ENCODE data around the gene SMIM41. TPM values are rescaled to one million over a fixed set of nuclear protein-coding genes. Genes with fewer than 3 reads are reported as not detected.
"Not testable (repeated sequence)": the region's sequence is repeated elsewhere in the genome, so short reads cannot be mapped to it uniquely, and the experiment has no call there.

Gene SMIM41
- total RNA-seq, 4 donors from 2014 or later = 0.64 to 1.5 (median 0.80) TPM; not detected in 1

DNA sequence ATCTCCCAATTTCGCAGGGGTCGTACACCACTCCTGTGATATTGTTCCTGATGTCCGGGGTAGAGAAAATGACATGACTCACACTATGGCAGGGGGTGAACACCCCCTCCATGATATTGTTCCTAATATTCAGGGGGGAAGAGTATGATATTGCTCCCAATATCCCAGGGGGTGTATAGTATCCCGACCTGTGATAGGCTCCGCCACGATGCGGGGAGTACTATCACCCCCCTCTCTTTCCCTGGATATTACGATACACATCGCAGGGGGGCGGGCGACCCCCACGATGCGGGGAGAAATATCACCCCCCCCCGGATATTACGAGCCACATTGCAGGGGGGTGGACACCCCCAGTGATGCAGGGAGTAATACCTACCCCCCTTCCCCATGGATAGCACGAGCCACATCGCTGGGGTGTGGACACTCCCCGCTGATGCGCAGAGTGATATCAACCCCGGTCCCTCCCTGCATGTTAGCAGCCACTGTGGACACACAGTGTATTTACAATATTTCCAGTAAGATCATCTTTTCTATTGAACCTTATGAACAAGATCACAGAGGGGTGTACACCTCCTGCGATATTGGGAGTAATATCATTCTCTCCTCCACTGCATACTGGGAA is 17.7 kb downstream of the SMIM41 start:
- Histone ChIP-seq H3K4me3 (no peak overlapping the region), H3K27ac (no peak overlapping the region), H3K4me1 (peaks cover 0 to 4% (median 0%) of the 10 kb centered on the region in 4 donors), H3K27me3 (peaks cover 6% of the 10 kb centered on the region), H3K9me3 (no peaks in the 10 kb centered on the region), H3K36me3 (no peaks in the 10 kb centered on the region)
- no peak for DNase-seq
- intact Hi-C loops (cut with DNase I; ENCODE audit: low total_unique reads) = no loop called here
- in situ Hi-C loops (cut with MboI; ENCODE audit: low pct_ligation_motif_present in 1 of 4, low pct_unique_long_range_greater_than_20kb in 1 of 4, low sequenced_read_pairs in 3 of 4) = no loop called here
- no peak for TF ChIP-seq EP300 (IDR thresholded peaks at IDR 0.05; ENCODE audit: low read depth)
- no peak for TF ChIP-seq POLR2AphosphoS5 (IDR thresholded peaks at IDR 0.05)
- TF ChIP-seq, protein P1, sequence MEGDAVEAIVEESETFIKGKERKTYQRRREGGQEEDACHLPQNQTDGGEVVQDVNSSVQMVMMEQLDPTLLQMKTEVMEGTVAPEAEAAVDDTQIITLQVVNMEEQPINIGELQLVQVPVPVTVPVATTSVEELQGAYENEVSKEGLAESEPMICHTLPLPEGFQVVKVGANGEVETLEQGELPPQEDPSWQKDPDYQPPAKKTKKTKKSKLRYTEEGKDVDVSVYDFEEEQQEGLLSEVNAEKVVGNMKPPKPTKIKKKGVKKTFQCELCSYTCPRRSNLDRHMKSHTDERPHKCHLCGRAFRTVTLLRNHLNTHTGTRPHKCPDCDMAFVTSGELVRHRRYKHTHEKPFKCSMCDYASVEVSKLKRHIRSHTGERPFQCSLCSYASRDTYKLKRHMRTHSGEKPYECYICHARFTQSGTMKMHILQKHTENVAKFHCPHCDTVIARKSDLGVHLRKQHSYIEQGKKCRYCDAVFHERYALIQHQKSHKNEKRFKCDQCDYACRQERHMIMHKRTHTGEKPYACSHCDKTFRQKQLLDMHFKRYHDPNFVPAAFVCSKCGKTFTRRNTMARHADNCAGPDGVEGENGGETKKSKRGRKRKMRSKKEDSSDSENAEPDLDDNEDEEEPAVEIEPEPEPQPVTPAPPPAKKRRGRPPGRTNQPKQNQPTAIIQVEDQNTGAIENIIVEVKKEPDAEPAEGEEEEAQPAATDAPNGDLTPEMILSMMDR (IDR thresholded peaks at IDR 0.05) = no peak
- 77 to 100% methylated on average over 4 to 21 of the region's 21 CpGs for WGBS, 2 donors (ENCODE audit: low coverage in 1 of 2)

DNA sequence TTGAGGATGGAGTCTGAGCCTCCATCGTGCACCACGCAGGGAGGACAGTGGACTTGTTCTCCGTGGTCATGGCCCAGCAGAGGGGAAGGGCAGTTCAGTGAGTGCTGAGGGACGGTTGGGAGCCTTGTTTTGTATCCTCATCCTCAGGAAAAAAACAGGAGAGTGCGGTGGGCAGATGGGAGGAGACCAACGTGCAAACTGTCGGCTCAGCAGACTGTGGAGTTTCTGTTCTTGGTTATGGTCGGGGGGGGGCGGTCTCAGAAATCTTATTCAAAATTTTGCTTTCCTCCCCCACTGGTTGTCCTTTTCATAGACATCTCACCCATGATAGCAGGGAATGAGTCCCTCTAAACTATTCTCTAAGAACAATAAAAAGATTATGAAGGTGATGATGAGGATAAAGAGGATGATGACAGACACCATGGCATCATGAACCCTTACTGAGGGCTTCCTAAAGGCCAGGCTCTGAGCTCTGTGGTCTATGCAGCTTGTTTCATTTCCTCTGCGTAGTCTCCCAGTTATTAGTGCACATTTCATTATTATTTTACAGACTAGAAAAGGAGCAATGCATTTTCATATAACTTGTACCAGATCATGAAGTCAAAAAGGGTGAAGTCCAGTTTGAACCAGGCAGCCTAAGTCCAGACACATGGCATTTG is 25.1 kb downstream of the SMIM41 start:
- H3K9me3 ChIP-seq; H3K4me1 ChIP-seq; H3K36me3 ChIP-seq; DNase-seq; in situ Hi-C loops (cut with MboI; ENCODE audit: low pct_ligation_motif_present in 1 of 4, low pct_unique_long_range_greater_than_20kb in 1 of 4, low sequenced_read_pairs in 3 of 4); intact Hi-C loops (cut with DNase I; ENCODE audit: low total_unique reads); H3K27ac ChIP-seq; H3K4me3 ChIP-seq: not testable (repeated sequence)
- H3K27me3 ChIP-seq = peaks cover 11% of the 10 kb centered on the region
- 65 to 85% methylated on average over 5 to 10 of the region's 10 CpGs for WGBS, 2 donors (ENCODE audit: low coverage in 1 of 2)

DNA sequence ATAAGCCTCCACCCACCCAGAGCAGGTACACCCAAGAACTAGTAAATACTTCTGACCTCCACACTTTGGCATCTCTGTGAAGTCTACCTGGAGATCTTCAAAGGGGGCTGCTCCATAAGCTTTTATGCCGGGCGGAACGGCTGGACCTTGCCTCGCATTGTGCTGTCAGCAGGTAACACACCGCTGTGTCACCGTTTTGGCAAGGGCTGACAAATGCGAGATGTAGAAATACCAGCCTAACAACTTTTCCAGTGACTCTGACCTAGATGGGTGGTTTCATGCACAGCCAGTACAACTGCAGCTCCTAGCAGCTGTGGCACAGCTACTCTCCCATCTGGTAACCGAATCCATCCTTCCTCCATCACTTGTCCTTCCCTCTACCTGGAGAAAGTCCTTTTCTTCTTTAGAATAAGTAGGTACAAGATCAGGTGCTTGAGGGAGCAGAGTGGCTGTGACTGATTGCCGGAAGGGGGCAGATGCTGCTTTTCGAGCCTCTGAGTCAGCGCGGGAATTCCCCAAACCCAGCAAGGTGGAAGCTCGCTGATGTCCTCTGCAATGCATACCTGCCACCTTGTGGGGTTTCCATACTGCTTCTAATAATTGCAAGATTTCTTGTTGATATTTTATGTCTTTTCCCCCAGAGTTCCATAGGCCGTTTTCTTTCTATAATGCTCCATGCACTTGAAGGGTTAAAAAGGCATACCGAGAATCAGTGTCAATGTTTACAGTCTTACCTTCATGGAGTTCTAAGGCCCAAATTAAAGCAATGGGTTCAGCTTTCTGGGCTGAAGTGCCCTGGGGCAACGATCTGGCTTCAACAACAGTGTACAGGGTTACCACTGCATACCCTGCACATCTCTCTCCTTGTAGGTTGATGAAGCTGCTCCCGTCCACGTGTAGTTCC is 37.0 kb downstream of the SMIM41 start:
- intact Hi-C loops (cut with DNase I; ENCODE audit: low total_unique reads); H3K4me3 ChIP-seq; in situ Hi-C loops (cut with MboI; ENCODE audit: low pct_ligation_motif_present in 1 of 4, low pct_unique_long_range_greater_than_20kb in 1 of 4, low sequenced_read_pairs in 3 of 4); H3K27ac ChIP-seq; H3K27me3 ChIP-seq; H3K36me3 ChIP-seq; H3K9me3 ChIP-seq: not testable (repeated sequence)
- H3K4me1 ChIP-seq = peaks cover 4 to 21% (median 9%) of the 10 kb centered on the region in 4 donors
- TF ChIP-seq POLR2AphosphoS5 (IDR thresholded peaks at IDR 0.05) = peak in 1 of 3 donors; percentile 35
- TF ChIP-seq, protein P1 (IDR thresholded peaks at IDR 0.05) = peak in 3 of 5 experiments; percentile 25 to 51 (median 31)
- 19 to 42% methylated on average over 6 to 18 of the region's 18 CpGs for WGBS, 2 donors (ENCODE audit: low coverage in 1 of 2)
- DNase-seq = peak; percentile 72

DNA sequence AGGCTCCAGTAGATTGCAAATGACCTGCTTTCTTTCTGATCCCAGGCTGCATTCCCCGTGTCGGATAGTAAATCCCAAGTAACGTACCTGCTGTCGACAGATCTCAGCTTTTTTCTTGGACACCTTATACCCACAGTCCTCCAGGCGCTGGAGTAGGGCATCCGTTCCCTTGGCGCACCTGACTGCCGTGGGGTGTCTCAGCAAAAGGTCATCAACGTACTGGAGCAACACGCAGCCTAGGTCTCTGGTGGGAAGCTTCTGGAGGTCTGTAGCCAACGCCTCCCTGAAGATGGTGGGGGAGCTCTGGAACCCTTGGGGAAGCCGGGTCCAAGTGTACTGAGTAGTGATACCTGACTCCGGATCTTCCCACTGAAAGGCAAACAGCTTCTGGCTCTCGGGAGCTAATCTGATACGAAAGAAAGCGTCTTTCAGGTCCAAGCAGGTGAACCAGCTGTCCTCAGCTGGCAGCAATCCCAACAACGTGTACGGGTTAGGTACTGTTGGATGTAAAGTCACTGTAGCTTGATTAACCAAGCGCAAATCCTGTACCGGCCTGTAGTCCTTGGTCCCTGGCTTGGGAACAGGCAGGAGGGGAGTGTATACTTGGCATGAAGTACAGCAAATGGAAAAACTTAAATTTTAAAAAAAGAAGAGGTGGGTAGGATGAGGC is 38.4 kb downstream of the SMIM41 start:
- peaks cover 4 to 21% (median 9%) of the 10 kb centered on the region in 4 donors for H3K4me1 ChIP-seq
- H3K9me3 ChIP-seq; H3K36me3 ChIP-seq; in situ Hi-C loops (cut with MboI; ENCODE audit: low pct_ligation_motif_present in 1 of 4, low pct_unique_long_range_greater_than_20kb in 1 of 4, low sequenced_read_pairs in 3 of 4); H3K27me3 ChIP-seq; H3K4me3 ChIP-seq; H3K27ac ChIP-seq; intact Hi-C loops (cut with DNase I; ENCODE audit: low total_unique reads); DNase-seq: not testable (repeated sequence)
- WGBS, 2 donors (ENCODE audit: low coverage in 1 of 2) = 79 to 80% methylated on average over 5 to 19 of the region's 20 CpGs
